Thoracic aorta (tissue), 2 donors: ENCODE data around the gene RELL1. TPM values are rescaled to one million over a fixed set of nuclear protein-coding genes. Genes with fewer than 3 reads are reported as not detected.

Experiments used
- ATAC-seq: fragments of 150-250 bp; one replicate; pipeline ENCODE4 v1.8.0; 2017; ENCODE audit warnings: low read depth; ENCODE audit not compliant: insufficient number of reproducible peaks, low FRiP score
- DNase-seq: peaks from one replicate; pipeline ENCODE4 v3.0.0-alpha.2; 2020; ENCODE audit warnings: low spot score
- H3K27ac ChIP-seq, 2 donors: fragments of 200-600 bp; sonication (generic); 1 replicate in 1 of 2; 2 replicates in 1 of 2; pipeline ENCODE4 v1.5.1; 2016; ENCODE audit warnings: mild to moderate bottlenecking in 2 of 2, moderate library complexity in 2 of 2
- H3K27me3 ChIP-seq: fragments of 200-600 bp; sonication (generic); replicated peaks from 2 replicates; pipeline ENCODE4 v1.6.0; 2016; ENCODE audit warnings: mild to moderate bottlenecking; ENCODE audit not compliant: insufficient read depth
- H3K36me3 ChIP-seq: fragments of 200-600 bp; sonication (generic); one replicate; pipeline ENCODE4 v1.5.1; 2016
- H3K4me1 ChIP-seq, 2 donors: fragments of 200-600 bp; sonication (generic); 1 replicate in 1 of 2; 2 replicates in 1 of 2; pipeline versions ENCODE4 v1.5.1 to v1.6.0; 2016; ENCODE audit warnings: low read depth in 2 of 2, mild to moderate bottlenecking in 1 of 2; ENCODE audit not compliant: control insufficient read depth in 1 of 2
- H3K4me3 ChIP-seq: fragments of 200-600 bp; sonication (generic); 2 replicates; pipeline ENCODE4 v1.5.1; 2016; ENCODE audit warnings: mild to moderate bottlenecking
- H3K9me3 ChIP-seq: fragments of 200-600 bp; sonication (generic); 2 replicates; pipeline ENCODE4 v1.5.1; 2016
- CTCF ChIP-seq: fragments of 200-600 bp; sonication (generic); IDR thresholded peaks from one replicate; pipeline ENCODE4 v1.5.1; 2019; ENCODE audit warnings: antibody characterized with exemption
- total RNA-seq, 2 donors: library from RNA; depleted of rRNA; stranded (reverse); fragments of >200 nt; gene quantifications; one replicate each; pipeline versions ENCODE4 v1.1.0 to v1.2.3, GENCODE V29; 2016

Gene RELL1
- total RNA-seq, 2 donors from 2014 or later = 46.7 to 69.3 TPM

GRCh38 chr4:37732526-37733186 is 46.5 kb upstream of the RELL1 start:
- ATAC-seq = no peak
- no peaks in the 10 kb centered on the region for H3K27me3 ChIP-seq
- no peak overlapping the region for H3K27ac ChIP-seq
- no peak for DNase-seq
- H3K4me3 ChIP-seq = no peak overlapping the region
- H3K4me1 ChIP-seq = no peaks in the 10 kb centered on the region
- no peak for TF ChIP-seq CTCF
- H3K9me3 ChIP-seq = no peaks in the 10 kb centered on the region
- no peaks in the 10 kb centered on the region for H3K36me3 ChIP-seq

GRCh38 chr4:37729649-37730004 is 43.5 kb upstream of the RELL1 start:
- ATAC-seq = no peak
- DNase-seq = no peak
- TF ChIP-seq CTCF = no peak

GRCh38 chr4:37728064-37728463 is 41.9 kb upstream of the RELL1 start:
- Histone ChIP-seq H3K27me3 (no peaks in the 10 kb centered on the region), H3K36me3 (no peaks in the 10 kb centered on the region), H3K4me3 (no peak overlapping the region), H3K9me3 (no peaks in the 10 kb centered on the region), H3K27ac (no peak overlapping the region), H3K4me1 (no peaks in the 10 kb centered on the region)
- DNase-seq = no peak
- TF ChIP-seq CTCF = no peak
- ATAC-seq = no peak

More at GRCh38 chr4:37729649-37730004, 43.5 kb upstream of the RELL1 start:
- no peak overlapping the region for H3K4me3 ChIP-seq
- H3K27ac ChIP-seq = no peak overlapping the region
- H3K27me3 ChIP-seq = no peaks in the 10 kb centered on the region
- no peaks in the 10 kb centered on the region for H3K9me3 ChIP-seq
- no peaks in the 10 kb centered on the region for H3K4me1 ChIP-seq
- no peaks in the 10 kb centered on the region for H3K36me3 ChIP-seq

GRCh38 chr4:37727635-37728034 is 41.5 kb upstream of the RELL1 start:
- no peaks in the 10 kb centered on the region for H3K27me3 ChIP-seq
- ATAC-seq = no peak
- TF ChIP-seq CTCF = no peak

GRCh38 chr4:37726666-37727065 is 40.5 kb upstream of the RELL1 start:
- Histone ChIP-seq H3K27me3 (no peaks in the 10 kb centered on the region), H3K36me3 (no peaks in the 10 kb centered on the region), H3K4me1 (no peaks in the 10 kb centered on the region), H3K27ac (no peak overlapping the region), H3K9me3 (no peaks in the 10 kb centered on the region), H3K4me3 (no peak overlapping the region)
- DNase-seq (no peak), ATAC-seq (no peak)
- TF ChIP-seq CTCF = no peak

More at GRCh38 chr4:37727635-37728034, 41.5 kb upstream of the RELL1 start:
- no peak overlapping the region for H3K27ac ChIP-seq
- no peaks in the 10 kb centered on the region for H3K36me3 ChIP-seq
- H3K9me3 ChIP-seq = no peaks in the 10 kb centered on the region
- H3K4me3 ChIP-seq = no peak overlapping the region
- H3K4me1 ChIP-seq = no peaks in the 10 kb centered on the region
- DNase-seq = no peak
